Endothelial cell of umbilical vein (primary cell): ENCODE data around the gene CARD11. TPM values are rescaled to one million over a fixed set of nuclear protein-coding genes. Genes with fewer than 3 reads are reported as not detected.
"Not testable (repeated sequence)": the region's sequence is repeated elsewhere in the genome, so short reads cannot be mapped to it uniquely, and the experiment has no call there.

Experiments used
- BruUV-seq: library from RNA; stranded (reverse); fragments of 400-500 nt; replicated peaks from 2 replicates; lab custom pipeline; 2021; lab: Mats Ljungman, UMichigan
- CTCF ChIA-PET: fragments of 300-600, 350-600 bp; sonication (Branson Sonifier 250); formaldehyde crosslinking; loops from one replicate; lab custom pipeline; 2021; ENCODE audit warnings: antibody characterized with exemption, inconsistent platforms; lab: Charles Lee
- POLR2A ChIA-PET: fragments of 300-600, 350-600 bp; sonication (Branson Sonifier 250); formaldehyde crosslinking; loops from one replicate; lab custom pipeline; 2021; ENCODE audit warnings: antibody characterized with exemption, inconsistent platforms; lab: Charles Lee
- DNase-seq: peaks from one replicate; pipeline ENCODE4 v3.0.0-alpha.2; 2011; ENCODE audit warnings: low read depth, low spot score
- FAIRE-seq: peaks from 2 replicates; lab custom pipeline; 2011; peaks lifted over from hg19 to GRCh38; lab: Jason Lieb, UNC
- H2AFZ ChIP-seq: 2 replicates; pipeline ENCODE4 v1.6.0; 2012; ENCODE audit warnings: low read depth, low read length, control low read depth, inconsistent platforms
- H3K27ac ChIP-seq: 2 replicates; pipeline ENCODE4 v1.5.1; 2011; ENCODE audit warnings: low read depth, mild to moderate bottlenecking, control low read depth, low read length, moderate library complexity; ENCODE audit not compliant: insufficient read depth
- H3K27me3 ChIP-seq, 2 experiments: 2 replicates each; pipeline versions ENCODE4 v1.6.0 to v1.6.1; 2011; ENCODE audit warnings: low read length in 2 of 2, mixed read lengths in 1 of 2; ENCODE audit not compliant: control insufficient read depth in 2 of 2, insufficient read depth in 2 of 2
- H3K36me3 ChIP-seq, 2 experiments: 2 replicates in 1 of 2; 3 replicates in 1 of 2; pipeline ENCODE4 v1.5.1; 2011; ENCODE audit warnings: low read length in 2 of 2, mild to moderate bottlenecking in 1 of 2, moderate library complexity in 1 of 2; ENCODE audit not compliant: control insufficient read depth in 2 of 2, insufficient read depth in 2 of 2; ENCODE audit errors: extremely low read depth in 1 of 2
- H3K4me1 ChIP-seq: 3 replicates; pipeline ENCODE4 v1.5.1; 2011; ENCODE audit warnings: mild to moderate bottlenecking, low read length; ENCODE audit not compliant: control insufficient read depth, insufficient read depth; ENCODE audit errors: extremely low read depth
- H3K4me2 ChIP-seq: 2 replicates; pipeline ENCODE4 v1.6.1; 2011; ENCODE audit warnings: low read length, control low read depth, mixed read lengths; ENCODE audit not compliant: insufficient read depth
- H3K4me3 ChIP-seq, 3 experiments: fragments of 200-600 bp in 1 of 3; sonication (generic), shearing (Covaris generic) in 1 of 3; replicated peaks in 1 of 3; 2 replicates each; pipeline ENCODE4 v1.5.1; 2011 to 2016; ENCODE audit warnings: control low read depth in 3 of 3, low read length in 3 of 3, mild to moderate bottlenecking in 2 of 3, inconsistent platforms in 1 of 3, low read depth in 1 of 3, moderate library complexity in 1 of 3; ENCODE audit not compliant: insufficient read depth in 1 of 3
- H3K79me2 ChIP-seq: 2 replicates; pipeline ENCODE4 v1.6.0; 2012; ENCODE audit warnings: low read length, inconsistent platforms; ENCODE audit not compliant: control insufficient read depth, insufficient read depth
- H3K9ac ChIP-seq: replicated peaks from 2 replicates; pipeline ENCODE3; 2011; ENCODE audit warnings: low read length, control low read depth; ENCODE audit not compliant: insufficient read depth; ENCODE audit errors: extremely low read depth
- H3K9me1 ChIP-seq: replicated peaks from 3 replicates; pipeline ENCODE4 v1.6.0; 2011; ENCODE audit warnings: mild to moderate bottlenecking, low read length; ENCODE audit not compliant: control insufficient read depth, insufficient read depth; ENCODE audit errors: extremely low read depth
- H3K9me3 ChIP-seq: replicated peaks from 2 replicates; pipeline ENCODE4 v1.5.1; 2012; ENCODE audit warnings: low read length, inconsistent platforms; ENCODE audit not compliant: control insufficient read depth, insufficient read depth
- H4K20me1 ChIP-seq: replicated peaks from 2 replicates; pipeline ENCODE3; 2011; ENCODE audit warnings: mild to moderate bottlenecking, low read length; ENCODE audit not compliant: control insufficient read depth, insufficient read depth; ENCODE audit errors: extremely low read depth
- GATA2 ChIP-seq: IDR thresholded peaks from 2 replicates; pipeline ENCODE4 v1.7.0; 2011; ENCODE audit warnings: low read depth, mild to moderate bottlenecking, moderate library complexity, mixed read lengths, low read length; ENCODE audit not compliant: insufficient read length, insufficient read depth
- JUN ChIP-seq: IDR thresholded peaks from 2 replicates; pipeline ENCODE4 v1.6.1; 2011; ENCODE audit warnings: borderline replicate concordance, low read depth; ENCODE audit not compliant: insufficient read length, insufficient read depth
- POLR2A ChIP-seq: IDR thresholded peaks from 2 replicates; pipeline ENCODE4 v1.6.1; 2012; ENCODE audit warnings: low read depth, mild to moderate bottlenecking, control low read depth, low read length
- POLR2AphosphoS5 ChIP-seq: IDR thresholded peaks from 2 replicates; pipeline ENCODE4 v1.6.1; 2012; ENCODE audit warnings: low read depth, mild to moderate bottlenecking, control low read depth, low read length, moderate library complexity; ENCODE audit not compliant: insufficient read depth
- dilution Hi-C: fragments of 300-500 bp; cut with MboI; formaldehyde crosslinking; loops from one replicate; pipeline ENCODE4 v1.15.0; 2019; ENCODE audit warnings: low sequenced_read_pairs; ENCODE audit not compliant: extremely low pct_ligation_motif_present
- intact Hi-C: fragments of 100-400 bp; cut with micrococcal nuclease; formaldehyde crosslinking; loops from one replicate; pipeline ENCODE4 v1.10.0; 2022
- polyA plus RNA-seq, 4 experiments: library from polyadenylated mRNA; depleted of rRNA in 3 of 4; stranded (reverse) in 3 of 4; unstranded in 1 of 4; fragments of >200 nt; gene quantifications; 2 replicates each; pipeline versions ENCODE4 v1.2.1 to v1.2.3, GENCODE V29; 2011 to 2012; ENCODE audit warnings: missing spikeins in 1 of 4
- total RNA-seq: library from RNA; stranded (reverse); gene quantifications from 2 replicates; pipeline ENCODE4 v1.2.3, GENCODE V29; 2021
- TF ChIP-seq, protein P1 (sequence below): IDR thresholded peaks from 2 replicates; pipeline ENCODE4 v1.6.1; 2011; ENCODE audit not compliant: insufficient read depth, insufficient read length

CARD11 gene
- total and polyA plus RNA-seq, 2 donors (not counting 3 experiments of a cell fraction or from before 2014, with no cell fraction given) = 20.4 to 41.8 TPM

GRCh38 chr7:2920480-2920879 is 123.2 kb downstream of the CARD11 start:
- dilution Hi-C loops, H3K4me1 ChIP-seq, POLR2A ChIA-PET, H3K27me3 ChIP-seq, H2AFZ ChIP-seq, BruUV-seq, H3K4me2 ChIP-seq, H3K9me1 ChIP-seq, H3K79me2 ChIP-seq, H3K9ac ChIP-seq, H3K4me3 ChIP-seq, FAIRE-seq, intact Hi-C loops, H3K9me3 ChIP-seq, H3K36me3 ChIP-seq, H4K20me1 ChIP-seq, H3K27ac ChIP-seq, DNase-seq: not testable (repeated sequence)
- CTCF ChIA-PET = interaction anchor here (1.6 kb wide), 1 partner anchor 9 kb away, joined by 4 read pairs; no protein-coding TSS in a partner anchor

- Histone ChIP-seq H3K9me1 (no peaks in the 10 kb centered on the region), H3K36me3 (peaks cover 0 to 3% of the 10 kb centered on the region in 2 experiments), H3K27me3 (no peaks in the 10 kb centered on the region), H4K20me1 (no peaks in the 10 kb centered on the region), H3K9me3 (no peaks in the 10 kb centered on the region), H3K9ac (no peak overlapping the region), H3K27ac (no peak overlapping the region), H3K4me1 (no peaks in the 10 kb centered on the region), H2AFZ (no peak overlapping the region), H3K4me3 (no peak overlapping the region), H3K79me2 (no peaks in the 10 kb centered on the region), H3K4me2 (no peak overlapping the region)
- CTCF ChIA-PET = interaction anchor here (1.0 to 1.6 kb wide), 2 partner anchors 9 kb away, joined by 4 read pairs; no protein-coding TSS in a partner anchor
- no TSS peak for BruUV-seq
- TF ChIP-seq POLR2AphosphoS5 (no peak), JUN (no peak), GATA2 (no peak), POLR2A (no peak)
- TF ChIP-seq, protein P1, sequence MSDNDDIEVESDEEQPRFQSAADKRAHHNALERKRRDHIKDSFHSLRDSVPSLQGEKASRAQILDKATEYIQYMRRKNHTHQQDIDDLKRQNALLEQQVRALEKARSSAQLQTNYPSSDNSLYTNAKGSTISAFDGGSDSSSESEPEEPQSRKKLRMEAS = no peak
- dilution Hi-C loops = no loop called here
- FAIRE-seq (no peak), DNase-seq (no peak)
- POLR2A ChIA-PET = no interaction called here
- intact Hi-C loops = no loop called here
These were observed 123.6 kb downstream of the CARD11 start for GRCh38 chr7:2920041-2920440.
